Measurements from ENCODE around the gene OR2AP1.
"Not testable (repeated sequence)": the region's sequence is repeated elsewhere in the genome, so short reads cannot be mapped to it uniquely, and the experiment has no call there.

Gene OR2AP1

DNA sequence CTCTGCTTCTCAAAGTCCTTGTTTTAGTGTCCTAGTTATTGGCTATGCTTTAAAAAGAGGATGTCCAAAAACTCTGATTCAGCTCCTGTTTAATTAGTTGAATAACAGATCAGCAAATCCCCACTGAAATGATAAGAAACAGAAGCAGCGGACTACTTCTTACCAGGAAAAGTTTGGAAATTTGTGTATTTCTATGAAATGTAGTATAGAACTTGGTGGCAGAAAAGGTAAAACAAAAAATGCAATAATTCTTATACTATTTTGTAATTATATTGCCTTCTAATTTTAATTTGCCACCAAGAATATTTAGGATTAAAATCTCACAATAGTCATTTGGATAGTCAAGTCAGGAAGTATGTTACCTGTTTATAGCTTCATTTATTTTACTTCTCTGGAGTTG lies at the start of gene OR2AP1:
Gene OR2AP1, plus strand, starts transcription at position 301 of the 400 bp plus-strand sequence. CDS start 1,947 bp downstream, outside the sequence.
- no peak for TF ChIP-seq CTCF (IDR thresholded peaks at IDR 0.05)
- Histone ChIP-seq H3K27ac (no peak within 1 kb of the TSS), H3K9me3 (peaks cover 19% of the 10 kb centered on the region), H3K36me3 (no peaks in the 10 kb centered on the region), H3K4me3 (ENCODE audit: low read depth in 1 of 2, low read length in 1 of 2) (no peak within 1 kb of the TSS), H3K4me1 (ENCODE audit: control insufficient read depth in 1 of 2, insufficient read depth in 1 of 2, low read depth in 1 of 2, low read length in 1 of 2) (no peaks in the 10 kb centered on the region), H3K27me3 (no peaks in the 10 kb centered on the region)

GRCh38 chr12:55548235-55548634 lies 24.0 kb upstream of the OR2AP1 start:
- H3K27ac ChIP-seq; H3K4me1 ChIP-seq (ENCODE audit: control insufficient read depth in 1 of 2, insufficient read depth in 1 of 2, low read depth in 1 of 2, low read length in 1 of 2); H3K9me3 ChIP-seq; H3K27me3 ChIP-seq; H3K36me3 ChIP-seq; H3K4me3 ChIP-seq (ENCODE audit: low read depth in 1 of 2, low read length in 1 of 2): not testable (repeated sequence)

DNA sequence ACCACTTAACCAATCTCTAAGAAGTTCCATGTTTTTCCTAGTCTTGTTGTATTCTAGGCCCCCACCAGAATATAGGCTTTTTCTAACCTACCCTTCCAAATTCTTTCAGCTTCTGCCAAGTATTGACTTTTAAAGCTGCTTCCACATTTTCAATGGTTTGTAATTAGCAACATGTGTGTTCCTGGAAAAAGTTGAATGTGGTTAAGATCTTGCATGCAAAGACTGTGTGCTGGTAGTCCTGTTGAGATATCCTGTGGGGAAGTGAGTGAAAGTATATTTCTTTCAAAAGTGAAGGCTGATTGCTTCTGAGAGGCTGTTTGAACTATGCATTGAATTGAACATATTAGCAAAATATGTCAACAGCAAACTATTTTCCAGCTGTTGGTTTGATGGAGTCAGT lies 23.5 kb upstream of the OR2AP1 start:
- TF ChIP-seq CTCF (IDR thresholded peaks at IDR 0.05) = no peak
- Histone ChIP-seq H3K4me1 (ENCODE audit: control insufficient read depth in 1 of 2, insufficient read depth in 1 of 2, low read depth in 1 of 2, low read length in 1 of 2) (no peaks in the 10 kb centered on the region), H3K36me3 (no peaks in the 10 kb centered on the region), H3K9me3 (no peaks in the 10 kb centered on the region), H3K4me3 (ENCODE audit: low read depth in 1 of 2, low read length in 1 of 2) (no peak overlapping the region), H3K27ac (no peak overlapping the region), H3K27me3 (no peaks in the 10 kb centered on the region)

- H3K4me1 ChIP-seq (ENCODE audit: control insufficient read depth in 1 of 2, insufficient read depth in 1 of 2, low read depth in 1 of 2, low read length in 1 of 2) = no peaks in the 10 kb centered on the region
- no peak within 1 kb of the TSS for H3K27ac ChIP-seq
- no peaks in the 10 kb centered on the region for H3K36me3 ChIP-seq
- no peak within 1 kb of the TSS for H3K4me3 ChIP-seq (ENCODE audit: low read depth in 1 of 2, low read length in 1 of 2)
- no peaks in the 10 kb centered on the region for H3K27me3 ChIP-seq
- TF ChIP-seq CTCF (IDR thresholded peaks at IDR 0.05) = no peak
- H3K9me3 ChIP-seq = no peaks in the 10 kb centered on the region
Measured at GRCh38 chr12:55549302-55549701, 23.0 kb upstream of the OR2AP1 start, which contains the start of gene OR6C4. Gene OR6C4, plus strand, starts transcription at chr12:55549602. Its CDS starts 1,625 bp downstream, at chr12:55551227.

GRCh38 chr12:55554296-55554695 lies 18.0 kb upstream of the OR2AP1 start:
- Histone ChIP-seq H3K9me3 (no peaks in the 10 kb centered on the region), H3K27me3 (no peaks in the 10 kb centered on the region), H3K4me1 (ENCODE audit: control insufficient read depth in 1 of 2, insufficient read depth in 1 of 2, low read depth in 1 of 2, low read length in 1 of 2) (no peaks in the 10 kb centered on the region), H3K27ac (no peak overlapping the region), H3K4me3 (ENCODE audit: low read depth in 1 of 2, low read length in 1 of 2) (no peak overlapping the region), H3K36me3 (no peaks in the 10 kb centered on the region)
- TF ChIP-seq CTCF (IDR thresholded peaks at IDR 0.05) = no peak

GRCh38 chr12:55570060-55570459 lies 2.2 kb upstream of the OR2AP1 start:
- H3K4me3 ChIP-seq (ENCODE audit: low read depth in 1 of 2, low read length in 1 of 2); H3K4me1 ChIP-seq (ENCODE audit: control insufficient read depth in 1 of 2, insufficient read depth in 1 of 2, low read depth in 1 of 2, low read length in 1 of 2); H3K27ac ChIP-seq; H3K27me3 ChIP-seq; H3K36me3 ChIP-seq: not testable (repeated sequence)
- H3K9me3 ChIP-seq = peaks cover 19% of the 10 kb centered on the region

GRCh38 chr12:55570689-55571088 lies 1.6 kb upstream of the OR2AP1 start:
- not testable (repeated sequence) for H3K27me3 ChIP-seq

More at GRCh38 chr12:55570689-55571088, 1.6 kb upstream of the OR2AP1 start:
- not testable (repeated sequence) for H3K4me3 ChIP-seq (ENCODE audit: low read depth in 1 of 2, low read length in 1 of 2); H3K36me3 ChIP-seq; H3K27ac ChIP-seq; H3K4me1 ChIP-seq (ENCODE audit: control insufficient read depth in 1 of 2, insufficient read depth in 1 of 2, low read depth in 1 of 2, low read length in 1 of 2)
- H3K9me3 ChIP-seq = peaks cover 19% of the 10 kb centered on the region
